Superior temporal gyrus (tissue), 1 donor: Measurements from ENCODE around the gene NRDE2.
"Not testable (repeated sequence)": the region's sequence is repeated elsewhere in the genome, so short reads cannot be mapped to it uniquely, and the experiment has no call there.

ENCODE experiments used
- DNase-seq: peaks from one replicate; pipeline ENCODE4 v3.0.0-alpha.2; 2016; ENCODE audit errors: extremely low spot score

NRDE2 gene

DNA sequence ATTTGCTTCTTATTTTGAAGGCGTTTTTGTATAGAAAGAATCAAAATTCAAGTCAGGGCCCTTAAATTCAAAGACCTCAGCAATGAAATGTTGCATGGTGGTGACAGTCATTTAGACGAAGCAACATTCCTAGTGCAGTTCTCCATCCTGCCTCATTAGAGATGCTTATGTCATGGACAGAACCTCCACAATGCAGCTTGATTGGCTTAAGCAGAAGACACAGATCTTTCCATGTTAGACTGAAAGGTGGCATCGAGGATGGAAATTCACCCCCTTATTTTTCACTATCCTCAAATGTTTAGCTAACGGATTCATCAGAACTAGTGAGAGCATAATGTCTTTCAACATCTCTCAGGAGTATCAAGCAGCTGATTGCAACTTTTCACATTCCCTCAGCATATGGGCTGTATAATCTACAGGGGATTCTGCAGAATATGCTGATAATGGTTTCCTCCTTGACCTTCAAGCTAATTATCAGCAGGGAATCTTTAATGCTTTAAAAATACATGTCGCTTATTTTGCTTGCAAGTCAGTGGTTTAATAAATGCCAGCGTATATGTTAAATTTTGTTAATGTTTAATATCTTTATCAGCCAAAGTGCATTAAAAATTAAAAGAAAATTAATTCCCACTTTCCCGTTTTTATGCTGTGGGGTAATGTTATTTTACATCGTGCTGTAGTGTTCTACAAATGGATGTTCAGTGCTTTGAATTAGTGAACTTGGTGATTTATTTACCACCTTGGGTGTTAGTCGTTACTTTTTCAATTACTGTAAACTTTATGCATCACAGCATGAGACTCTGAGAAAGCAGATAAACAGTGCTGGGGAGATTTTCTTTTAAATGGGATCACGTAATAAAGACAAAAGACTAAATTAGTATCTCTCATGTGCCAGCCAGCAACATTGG, 12.8 kb upstream of the NRDE2 start:
- DNase-seq = no peak

DNA sequence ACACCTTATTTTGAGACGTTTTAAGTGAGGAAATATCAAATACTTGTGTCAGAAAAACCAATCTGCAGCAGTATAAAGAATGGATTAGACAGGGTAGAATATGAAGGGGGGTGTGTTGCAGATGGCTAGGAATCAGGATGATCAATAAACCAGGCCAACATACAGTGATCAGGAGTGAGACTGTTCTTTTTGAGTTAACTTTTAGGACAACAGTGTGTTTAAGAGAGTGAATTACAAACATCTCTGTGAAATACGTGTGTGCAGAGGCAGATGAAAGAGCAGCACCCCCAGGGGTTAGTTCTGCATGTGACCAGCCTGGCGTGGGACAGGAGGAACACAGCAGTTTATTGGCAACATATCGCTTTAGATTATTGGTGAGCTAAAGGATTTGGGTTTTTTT, 10.6 kb upstream of the NRDE2 start:
- no peak for DNase-seq

GRCh38 chr14:90341784-90342183, 10.0 kb upstream of the NRDE2 start:
- no peak for DNase-seq

GRCh38 chr14:90341232-90341631, 9.5 kb upstream of the NRDE2 start:
- not testable (repeated sequence) for DNase-seq

DNA sequence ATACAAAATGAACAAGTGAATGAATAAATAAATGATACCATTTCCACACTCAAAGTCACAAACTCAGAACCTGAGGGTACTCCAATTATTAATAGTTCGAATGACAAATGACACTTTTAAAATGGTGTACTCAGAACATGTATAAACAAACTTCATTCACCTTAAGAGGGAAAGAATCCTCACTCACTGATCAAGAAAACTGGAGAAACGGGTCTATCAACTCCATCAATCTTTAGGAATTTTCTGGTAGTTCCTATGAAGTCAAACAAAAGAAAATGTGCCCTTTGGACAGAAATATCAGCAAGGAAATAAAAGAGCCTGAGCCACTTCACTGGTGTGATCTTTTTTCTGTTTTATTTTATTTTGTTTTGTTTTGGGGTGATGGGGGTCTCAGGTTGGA, 5.2 kb upstream of the NRDE2 start:
- no peak for DNase-seq

- no peak for DNase-seq
Observed at GRCh38 chr14:90336401-90336800, 4.7 kb upstream of the NRDE2 start.

- no peak for DNase-seq
Observed at GRCh38 chr14:90332271-90332584, 487 bp upstream of the NRDE2 start.

GRCh38 chr14:90330203-90331196, 1.2 kb downstream of the NRDE2 start:
- DNase-seq = no peak

DNA sequence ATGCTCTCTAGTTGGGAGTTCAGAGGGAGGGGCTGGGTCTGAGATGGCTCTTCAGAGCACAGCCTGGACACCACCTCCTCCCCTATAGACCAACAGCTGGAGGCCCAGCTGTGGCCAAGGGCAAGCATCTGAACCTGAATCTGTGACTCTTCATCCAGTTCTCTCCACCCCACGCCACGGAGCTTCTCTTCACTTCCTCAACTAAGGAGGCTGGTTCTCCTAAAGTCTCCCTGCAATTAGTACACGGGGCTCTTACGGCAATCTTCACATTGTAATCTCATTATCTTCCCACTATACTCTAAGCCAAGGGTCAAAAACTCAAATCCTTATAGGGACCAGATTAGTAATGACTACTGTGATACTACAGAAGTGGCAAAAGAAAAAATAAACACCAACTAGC, 9.8 kb downstream of the NRDE2 start:
- DNase-seq = no peak

- no peak for DNase-seq
Observed at GRCh38 chr14:90319634-90320541, 11.9 kb downstream of the NRDE2 start.

- no peak for DNase-seq
Observed at GRCh38 chr14:90319173-90319572, 12.6 kb downstream of the NRDE2 start.

- no peak for DNase-seq
Observed at GRCh38 chr14:90318016-90318415, 13.7 kb downstream of the NRDE2 start.

DNA sequence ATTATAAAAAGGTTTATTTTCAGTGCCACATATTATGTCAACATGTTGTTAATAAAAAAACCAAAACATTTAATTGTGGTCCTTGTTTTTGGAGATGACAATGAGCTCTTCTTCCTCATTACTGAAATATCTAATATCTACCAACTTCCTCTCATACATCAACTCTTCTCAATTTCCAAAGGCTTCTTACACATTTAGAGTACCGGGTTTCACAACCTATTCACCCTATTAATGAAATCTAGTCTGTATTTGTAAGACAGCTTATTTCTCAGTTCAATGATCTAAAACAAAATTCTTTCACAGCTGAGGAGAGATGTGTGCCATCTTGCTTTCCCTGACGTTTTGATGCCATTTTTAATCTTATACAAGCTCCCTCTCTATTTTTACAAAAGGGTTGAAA, 14.5 kb downstream of the NRDE2 start:
- no peak for DNase-seq

DNA sequence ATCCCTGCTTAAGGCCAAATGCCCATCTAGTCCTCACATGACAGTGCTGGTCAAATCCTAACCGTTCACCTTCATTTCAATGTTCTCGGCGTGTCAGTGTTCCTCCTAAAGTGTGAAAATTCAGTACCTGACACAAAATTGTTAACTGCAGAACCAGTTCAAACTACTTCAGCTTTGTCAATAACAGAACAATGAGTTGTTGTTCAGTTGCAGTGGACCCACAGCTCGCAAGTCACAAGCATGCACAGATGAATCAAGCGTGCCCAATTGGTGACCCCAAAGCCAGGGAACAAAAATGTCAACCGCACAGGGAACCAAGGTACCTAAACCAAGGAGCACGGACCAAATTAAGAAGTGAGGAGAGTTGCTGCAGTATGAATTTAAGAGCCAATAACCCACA, 23.2 kb downstream of the NRDE2 start:
- DNase-seq = peak; percentile 64

DNA sequence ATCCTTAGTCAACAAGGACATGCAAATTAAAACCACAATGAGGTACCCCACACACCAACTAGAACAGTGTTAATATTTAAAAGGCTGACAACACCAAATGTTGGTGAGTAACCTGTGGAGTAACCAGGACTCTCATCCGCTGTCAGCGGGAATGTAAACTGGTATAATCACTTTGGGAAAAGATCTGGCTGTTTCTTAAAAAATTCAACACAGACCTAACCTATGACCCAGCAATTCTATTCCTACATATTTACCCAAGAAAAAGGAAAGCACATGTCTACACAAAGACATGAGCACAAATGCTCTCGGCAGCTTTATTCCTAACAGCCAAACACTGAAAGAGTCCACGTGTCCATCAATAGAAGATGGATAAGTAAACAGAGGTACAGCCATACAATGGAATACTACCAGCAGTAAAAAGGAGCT, 26.6 kb downstream of the NRDE2 start:
- no peak for DNase-seq

- DNase-seq = no peak
Observed at GRCh38 chr14:90304502-90304901, 27.2 kb downstream of the NRDE2 start.

DNA sequence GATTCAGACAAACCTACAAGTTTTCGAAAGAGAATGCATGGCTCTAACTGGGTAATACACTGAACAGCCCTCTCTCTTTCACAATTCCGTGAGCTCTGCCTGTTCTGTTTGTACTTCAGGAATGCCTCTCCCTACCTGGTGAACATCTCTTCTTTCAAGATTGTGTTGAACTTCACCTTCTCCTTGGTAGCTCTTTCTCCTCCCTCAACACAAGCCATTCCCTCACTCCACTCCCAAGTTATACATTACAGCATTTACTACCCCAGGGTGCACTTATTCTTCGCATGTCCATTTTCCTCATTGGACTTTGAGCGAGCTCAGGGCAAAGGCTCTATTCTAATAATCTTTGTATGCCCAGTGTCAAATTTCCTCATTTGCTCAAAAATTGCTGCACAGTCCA, 28.3 kb downstream of the NRDE2 start:
- no peak for DNase-seq

DNA sequence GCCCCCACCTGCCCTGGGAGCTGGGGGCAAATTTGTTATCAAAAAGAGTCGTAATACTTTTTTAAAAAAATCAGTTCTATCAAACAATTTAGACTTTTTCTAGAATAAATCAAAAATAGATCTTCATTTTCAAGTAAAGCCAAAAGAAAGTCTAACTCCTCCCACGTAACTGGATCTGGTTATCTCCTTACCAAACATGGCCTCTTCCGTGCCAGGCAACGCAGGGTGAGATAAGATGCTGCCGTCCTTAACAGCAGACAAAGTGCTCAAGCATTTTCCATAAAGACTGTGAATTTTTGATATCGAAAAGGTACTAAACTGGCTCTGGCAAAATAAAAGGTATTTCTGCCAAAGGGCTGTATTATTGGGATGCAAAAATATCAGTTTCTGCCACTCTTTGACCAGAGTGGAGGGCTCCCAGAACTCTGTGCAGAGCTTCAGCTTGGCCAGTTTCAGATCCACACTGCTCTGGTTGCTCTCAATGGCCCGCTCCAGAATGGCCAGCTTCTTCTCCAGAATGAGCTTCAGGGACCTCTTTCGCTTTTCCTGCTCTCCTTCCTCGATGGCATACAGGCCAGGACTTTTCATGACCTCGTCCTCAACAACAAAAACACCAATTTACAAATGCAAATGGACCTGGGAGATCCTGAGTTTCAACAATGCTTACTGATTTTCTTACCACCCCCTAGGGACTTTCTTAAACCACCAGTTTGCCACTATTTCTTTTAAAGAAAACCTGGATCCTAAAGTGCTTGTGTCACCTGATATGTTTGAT, 29.0 kb downstream of the NRDE2 start:
- DNase-seq = peak; percentile 47

DNA sequence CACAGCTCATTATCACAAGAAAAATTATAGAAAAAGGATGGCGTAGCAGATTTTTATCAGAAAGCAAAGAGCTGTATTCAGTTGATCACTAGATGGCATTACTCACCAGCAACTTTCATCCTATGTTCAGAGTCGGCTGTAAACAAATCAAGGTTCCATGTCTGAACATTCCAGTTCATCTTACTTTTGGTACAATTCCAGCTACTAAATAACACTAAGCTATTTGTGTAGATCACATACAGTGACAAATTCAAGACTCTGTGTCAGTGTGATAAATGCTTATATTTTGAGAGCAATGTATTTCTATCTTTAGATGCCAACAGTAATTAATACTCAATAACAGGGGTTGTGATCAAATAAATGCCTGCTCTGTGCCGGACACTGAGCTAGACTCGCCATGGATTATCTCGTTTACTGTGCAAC, 30.1 kb downstream of the NRDE2 start:
- peak; percentile 92 for DNase-seq

DNA sequence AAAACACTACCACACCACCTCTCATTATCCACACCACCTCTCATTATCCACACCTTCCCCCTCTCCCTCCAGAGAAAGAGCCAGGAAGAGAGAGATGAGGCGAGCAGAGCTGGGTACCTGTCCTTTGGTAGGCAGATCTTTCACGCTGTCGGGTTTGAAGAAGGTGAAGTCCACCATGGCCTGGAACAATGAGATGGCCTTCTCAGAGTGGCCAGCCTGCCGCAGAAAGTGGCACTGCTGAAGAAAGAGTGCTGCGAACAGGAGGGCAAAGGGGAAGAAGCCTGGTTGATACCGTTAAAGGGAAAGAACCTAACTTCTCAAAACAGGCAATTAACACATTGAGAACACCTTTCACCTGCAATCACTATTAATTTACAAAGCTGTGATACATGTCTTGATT, 30.6 kb downstream of the NRDE2 start:
- DNase-seq = no peak

- no peak for DNase-seq
Observed at GRCh38 chr14:90300611-90301047, 31.1 kb downstream of the NRDE2 start.
